HepG2 (cell line): ENCODE measurements around the gene SH2B2. TPM values are rescaled to one million over a fixed set of nuclear protein-coding genes. Genes with fewer than 3 reads are reported as not detected.

Experiments used
- ELF1 ChIP-seq: sonication (generic); formaldehyde crosslinking; IDR thresholded peaks from 2 replicates; pipeline ENCODE4 v1.4.0; 2020; ENCODE audit warnings: missing genetic modification reagents
- FUBP1 ChIP-seq: sonication (generic); formaldehyde crosslinking; IDR thresholded peaks from 2 replicates; pipeline ENCODE4 v1.5.1; 2020; ENCODE audit warnings: missing genetic modification reagents, mild to moderate bottlenecking, borderline replicate concordance
- GABPA ChIP-seq, 2 experiments: IDR thresholded peaks; 2 replicates each; pipeline ENCODE4 v1.6.1; 2011 to 2016; ENCODE audit warnings: low read depth in 2 of 2, low read length in 1 of 2, missing biosample characterization in 1 of 2, missing genetic modification characterization in 1 of 2
- GABPB1 ChIP-seq: IDR thresholded peaks from 2 replicates; pipeline ENCODE4 v1.6.1; 2016; ENCODE audit warnings: mild to moderate bottlenecking, missing genetic modification reagents, moderate library complexity, missing compliant biosample characterization
- GMEB2 ChIP-seq: IDR thresholded peaks from 2 replicates; pipeline ENCODE4 v1.6.1; 2016; ENCODE audit warnings: missing biosample characterization, missing genetic modification reagents, low read depth
- MAFG ChIP-seq: sonication (generic); formaldehyde crosslinking; IDR thresholded peaks from 2 replicates; pipeline ENCODE4 v1.5.1; 2020; ENCODE audit warnings: mild to moderate bottlenecking, missing genetic modification reagents
- MBNL3 ChIP-seq: fragments of 250-450 bp; sonication (Bioruptor Pico); conservative IDR thresholded peaks from 2 replicates; pipeline ENCODE4 v1.8.0; 2022; ENCODE audit warnings: mild to moderate bottlenecking, inconsistent platforms
- MLLT10 ChIP-seq: sonication (generic); formaldehyde crosslinking; IDR thresholded peaks from 2 replicates; pipeline ENCODE4 v1.4.0; 2020; ENCODE audit warnings: missing genetic modification reagents
- NFRKB ChIP-seq: fragments of 450-650 bp; IDR thresholded peaks from 2 replicates; pipeline ENCODE4 v1.6.1; 2017
- NRL ChIP-seq: sonication (generic); formaldehyde crosslinking; IDR thresholded peaks from 2 replicates; pipeline ENCODE4 v1.5.0; 2020; ENCODE audit warnings: missing genetic modification reagents, mild to moderate bottlenecking, moderate library complexity, borderline replicate concordance
- PATZ1 ChIP-seq: sonication (generic); formaldehyde crosslinking; IDR thresholded peaks from 2 replicates; pipeline ENCODE4 v1.4.0; 2020; ENCODE audit warnings: missing genetic modification reagents
- PHF21A ChIP-seq: sonication (generic); formaldehyde crosslinking; IDR thresholded peaks from 2 replicates; pipeline ENCODE4 v1.5.0; 2020; ENCODE audit warnings: mild to moderate bottlenecking, missing genetic modification reagents
- SOX6 ChIP-seq, 2 experiments: fragments of 450-650 bp in 1 of 2; sonication (generic) in 1 of 2; formaldehyde crosslinking in 1 of 2; IDR thresholded peaks; 2 replicates each; pipeline versions ENCODE4 v1.4.0 to v1.6.1; 2017 to 2020; ENCODE audit warnings: antibody characterized with exemption in 1 of 2, mild to moderate bottlenecking in 1 of 2, missing genetic modification reagents in 1 of 2
- SP1 ChIP-seq, 2 experiments: fragments of 450-650 bp in 1 of 2; sonication (generic) in 1 of 2; formaldehyde crosslinking in 1 of 2; IDR thresholded peaks; 2 replicates each; pipeline versions ENCODE4 v1.4.0 to v1.6.1; 2016 to 2020; ENCODE audit warnings: missing genetic modification reagents in 1 of 2
- SPEN ChIP-seq: sonication (generic); formaldehyde crosslinking; IDR thresholded peaks from 2 replicates; pipeline ENCODE4 v1.5.1; 2020; ENCODE audit warnings: low read depth, mild to moderate bottlenecking, missing genetic modification reagents
- XRCC5 ChIP-seq: fragments of 200-400 bp; formaldehyde crosslinking; optimal IDR thresholded peaks from 2 replicates; pipeline ENCODE3; 2017; ENCODE audit warnings: mild to moderate bottlenecking, low read length
- ZFY ChIP-seq: sonication (generic); formaldehyde crosslinking; IDR thresholded peaks from 2 replicates; pipeline ENCODE4 v1.4.0; 2020; ENCODE audit warnings: missing genetic modification reagents
- ZNF441 ChIP-seq: sonication (generic); formaldehyde crosslinking; IDR thresholded peaks from 2 replicates; pipeline ENCODE4 v1.7.0; 2021; ENCODE audit warnings: missing genetic modification reagents, borderline replicate concordance
- ZNF660 ChIP-seq: sonication (generic); formaldehyde crosslinking; IDR thresholded peaks from 2 replicates; pipeline ENCODE4 v1.5.1; 2020; ENCODE audit warnings: mild to moderate bottlenecking, low read depth, missing genetic modification reagents, borderline replicate concordance
- ZNF883 ChIP-seq: sonication (generic); formaldehyde crosslinking; IDR thresholded peaks from 2 replicates; pipeline ENCODE4 v1.5.1; 2020; ENCODE audit warnings: mild to moderate bottlenecking, missing genetic modification reagents; ENCODE audit errors: not compliant biosample characterization
- ZSCAN31 ChIP-seq: sonication (generic); formaldehyde crosslinking; IDR thresholded peaks from 2 replicates; pipeline ENCODE4 v1.5.0; 2020; ENCODE audit warnings: low read depth, mild to moderate bottlenecking, missing genetic modification reagents
- polyA plus RNA-seq, 8 experiments: library from polyadenylated mRNA; depleted of rRNA in 3 of 8; stranded (reverse) in 7 of 8; unstranded in 1 of 8; fragments of >200 nt; fragmentation: Illumina TruSeq in 4 of 8; extraction: Trizol in 4 of 8; gene quantifications; 2 replicates each; pipeline versions ENCODE4 v1.2.1 to v1.2.3, GENCODE V29; 2011 to 2016; ENCODE audit warnings: low read depth in 4 of 8, missing spikeins in 1 of 8, mixed read lengths in 1 of 8; ENCODE audit not compliant: insufficient read depth in 1 of 8
- total RNA-seq, 5 experiments: library from RNA; depleted of rRNA; stranded (reverse); fragments of >200 nt; fragmentation: Illumina TruSeq; extraction: Trizol; gene quantifications; 2 replicates each; pipeline ENCODE4 v1.2.3, GENCODE V29; 2016; ENCODE audit warnings: low read depth in 1 of 5
- TF ChIP-seq, protein P1 (sequence below): sonication (generic); formaldehyde crosslinking; conservative IDR thresholded peaks from 2 replicates; pipeline ENCODE4 v1.8.0; 2022; ENCODE audit warnings: low read depth, missing genetic modification reagents

SH2B2 gene
- total and polyA plus RNA-seq, 2 of the 13 experiments (the other 11 are each of a cell fraction or from before 2014, with no cell fraction given) = 0.46 to 1.3 TPM

DNA sequence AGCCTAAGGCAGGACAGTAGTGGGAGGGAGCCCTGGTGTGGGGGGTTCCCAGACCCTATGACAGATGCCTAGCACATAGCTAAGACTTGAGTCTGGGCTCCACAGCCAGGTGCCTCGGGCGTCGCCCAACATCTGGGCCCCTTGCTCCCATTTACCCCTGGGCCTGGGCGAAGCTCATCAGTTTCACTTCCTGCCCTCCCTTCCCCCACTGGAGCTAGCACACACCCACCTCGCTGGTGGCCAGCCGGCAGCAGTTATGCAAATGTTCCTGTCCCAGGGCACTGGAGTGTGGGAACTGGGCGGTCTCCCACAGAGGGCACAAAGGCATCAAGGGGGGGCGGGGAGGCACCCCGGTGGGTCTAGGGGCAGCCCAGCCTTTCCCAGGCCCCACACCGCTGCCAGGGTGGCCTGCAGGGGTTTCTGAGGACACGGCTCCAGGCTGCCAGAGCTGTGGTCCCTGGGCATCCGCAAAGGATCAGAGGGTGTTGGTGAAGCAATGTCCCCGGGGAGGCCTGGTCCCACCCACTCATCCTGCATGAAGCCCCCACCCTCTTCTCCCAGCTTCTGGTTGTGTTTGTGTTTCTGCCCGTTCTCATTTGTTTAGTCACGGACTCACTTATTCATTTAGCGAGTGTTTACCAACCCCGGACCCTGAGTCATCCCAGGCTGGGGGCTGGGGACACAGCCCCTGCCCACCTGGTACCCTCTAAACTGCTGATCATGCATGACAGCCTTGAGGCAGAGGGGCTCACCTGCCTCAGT lies 20.4 kb downstream of the SH2B2 start (continued):
- TF ChIP-seq, protein P1, sequence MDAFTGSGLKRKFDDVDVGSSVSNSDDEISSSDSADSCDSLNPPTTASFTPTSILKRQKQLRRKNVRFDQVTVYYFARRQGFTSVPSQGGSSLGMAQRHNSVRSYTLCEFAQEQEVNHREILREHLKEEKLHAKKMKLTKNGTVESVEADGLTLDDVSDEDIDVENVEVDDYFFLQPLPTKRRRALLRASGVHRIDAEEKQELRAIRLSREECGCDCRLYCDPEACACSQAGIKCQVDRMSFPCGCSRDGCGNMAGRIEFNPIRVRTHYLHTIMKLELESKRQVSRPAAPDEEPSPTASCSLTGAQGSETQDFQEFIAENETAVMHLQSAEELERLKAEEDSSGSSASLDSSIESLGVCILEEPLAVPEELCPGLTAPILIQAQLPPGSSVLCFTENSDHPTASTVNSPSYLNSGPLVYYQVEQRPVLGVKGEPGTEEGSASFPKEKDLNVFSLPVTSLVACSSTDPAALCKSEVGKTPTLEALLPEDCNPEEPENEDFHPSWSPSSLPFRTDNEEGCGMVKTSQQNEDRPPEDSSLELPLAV (CRISPR knock-in tag) = no peak
- TF ChIP-seq XRCC5 = peak; percentile 30
- TF ChIP-seq ZNF660 = 0 out of 2 replicates have a peak, but pooled peaks have one; percentile 63
- TF ChIP-seq GABPB1 (CRISPR knock-in tag) = peak; percentile 77
- no peak for TF ChIP-seq ZNF441
- TF ChIP-seq MAFG = no peak
- no peak for TF ChIP-seq FUBP1 (CRISPR knock-in tag)
- TF ChIP-seq PHF21A (CRISPR knock-in tag) = peak; percentile 71
- no peak for TF ChIP-seq SOX6 (IDR thresholded peaks at IDR 0.05)
- 0 out of 2 replicates have a peak, but pooled peaks have one; percentile 11 for TF ChIP-seq SOX6 (CRISPR knock-in tag; IDR thresholded peaks at IDR 0.05)
- TF ChIP-seq GABPA (IDR thresholded peaks at IDR 0.05; ENCODE audit: low read depth, low read length) = no peak
- peak; percentile 45; the same call in 1 of the 2 replicates for TF ChIP-seq GABPA (CRISPR knock-in tag; IDR thresholded peaks at IDR 0.05; ENCODE audit: low read depth)
- TF ChIP-seq MLLT10 (CRISPR knock-in tag) = no peak
- TF ChIP-seq GMEB2 = no peak
- peak; percentile 65 for TF ChIP-seq PATZ1 (CRISPR knock-in tag)
- no peak for TF ChIP-seq NFRKB
- peak; percentile 55; the same call in 1 of the 2 replicates for TF ChIP-seq SPEN (CRISPR knock-in tag)
- TF ChIP-seq ZSCAN31 = peak; percentile 17; the same call in 1 of the 2 replicates
- TF ChIP-seq NRL = peak; percentile 22; the same call in 1 of the 2 replicates
- TF ChIP-seq ZFY (CRISPR knock-in tag) = peak; percentile 26; the same call in 1 of the 2 replicates
- TF ChIP-seq MBNL3 (CRISPR knock-in tag) = no peak
- peak; percentile 52 for TF ChIP-seq ZNF883
- no peak for TF ChIP-seq SP1 (IDR thresholded peaks at IDR 0.05)
- TF ChIP-seq SP1 (CRISPR knock-in tag; IDR thresholded peaks at IDR 0.05) = peak; percentile 28; the same call in 1 of the 2 replicates
- TF ChIP-seq ELF1 = peak; percentile 46; the same call in 1 of the 2 replicates
